HFFc6 (cell line): ENCODE data around the gene KRTAP26-1. TPM values are rescaled to one million over a fixed set of nuclear protein-coding genes. Genes with fewer than 3 reads are reported as not detected.

Experiments used
- DNase-seq: peaks from one replicate; pipeline ENCODE4 v3.0.0-alpha.2; 2018
- H3K27ac Mint-ChIP-seq: 2 replicates; pipeline ENCODE4 v1.8.0; 2020; ENCODE audit warnings: mild to moderate bottlenecking, mixed read lengths
- H3K27me3 Mint-ChIP-seq: 2 replicates; pipeline ENCODE4 v1.8.0; 2021; ENCODE audit warnings: mild to moderate bottlenecking, moderate library complexity, mixed read lengths; ENCODE audit not compliant: insufficient read depth
- H3K36me3 Mint-ChIP-seq: 2 replicates; pipeline ENCODE4 v1.8.0; 2021; ENCODE audit warnings: low read depth, mixed read lengths
- H3K4me1 Mint-ChIP-seq: 2 replicates; pipeline ENCODE4 v1.8.0; 2020; ENCODE audit warnings: low read depth, mixed read lengths
- H3K4me3 Mint-ChIP-seq: 2 replicates; pipeline ENCODE4 v1.8.0; 2020; ENCODE audit warnings: mild to moderate bottlenecking, moderate library complexity, mixed read lengths
- H3K9me3 Mint-ChIP-seq: 2 replicates; pipeline ENCODE4 v1.8.0; 2020; ENCODE audit warnings: mild to moderate bottlenecking, mixed read lengths
- total RNA-seq, 6 experiments: library from RNA; stranded (reverse); fragmentation: NEBNext Ultra II Directional; extraction: Animal tissue kit (Norgen Biotek cat#: 25700); gene quantifications; 2 replicates in 1 of 6; 3 replicates in 5 of 6; pipeline ENCODE4 v1.2.3, GENCODE V29; 2021
- TF ChIP-seq, protein P1 (sequence below): fragments of 200-600 bp; sonication (generic); IDR thresholded peaks from 2 replicates; pipeline ENCODE4 v1.5.0; 2021; ENCODE audit warnings: antibody characterized with exemption, mild to moderate bottlenecking

Gene KRTAP26-1
- total RNA-seq, 6 experiments from 2014 or later, result not detected

DNA sequence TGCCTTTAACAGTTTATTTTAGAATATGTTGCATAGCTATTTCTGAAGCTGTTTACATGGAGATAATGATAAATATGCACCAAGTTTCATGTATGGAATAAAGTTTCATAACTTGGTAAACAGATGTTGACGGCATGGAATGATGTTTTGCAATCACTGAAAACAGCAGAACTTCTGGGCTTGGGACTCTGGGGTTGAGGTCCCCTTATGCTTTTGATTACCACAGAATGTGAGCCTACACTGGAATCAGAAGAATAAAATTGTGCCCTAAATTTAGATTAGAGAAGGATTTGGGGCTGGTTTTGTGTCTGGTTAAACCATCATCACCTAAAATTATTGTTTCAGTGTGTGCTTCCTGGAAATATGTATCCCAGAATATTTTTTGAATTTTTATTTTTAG is 48.5 kb downstream of the KRTAP26-1 start:
- no peak for DNase-seq
- Mint-ChIP-seq H3K4me3 (no peak overlapping the region), H3K36me3 (no peaks in the 10 kb centered on the region), H3K27me3 (no peaks in the 10 kb centered on the region), H3K27ac (no peak overlapping the region), H3K4me1 (no peaks in the 10 kb centered on the region), H3K9me3 (peaks cover 47% of the 10 kb centered on the region)
- TF ChIP-seq, protein P1, sequence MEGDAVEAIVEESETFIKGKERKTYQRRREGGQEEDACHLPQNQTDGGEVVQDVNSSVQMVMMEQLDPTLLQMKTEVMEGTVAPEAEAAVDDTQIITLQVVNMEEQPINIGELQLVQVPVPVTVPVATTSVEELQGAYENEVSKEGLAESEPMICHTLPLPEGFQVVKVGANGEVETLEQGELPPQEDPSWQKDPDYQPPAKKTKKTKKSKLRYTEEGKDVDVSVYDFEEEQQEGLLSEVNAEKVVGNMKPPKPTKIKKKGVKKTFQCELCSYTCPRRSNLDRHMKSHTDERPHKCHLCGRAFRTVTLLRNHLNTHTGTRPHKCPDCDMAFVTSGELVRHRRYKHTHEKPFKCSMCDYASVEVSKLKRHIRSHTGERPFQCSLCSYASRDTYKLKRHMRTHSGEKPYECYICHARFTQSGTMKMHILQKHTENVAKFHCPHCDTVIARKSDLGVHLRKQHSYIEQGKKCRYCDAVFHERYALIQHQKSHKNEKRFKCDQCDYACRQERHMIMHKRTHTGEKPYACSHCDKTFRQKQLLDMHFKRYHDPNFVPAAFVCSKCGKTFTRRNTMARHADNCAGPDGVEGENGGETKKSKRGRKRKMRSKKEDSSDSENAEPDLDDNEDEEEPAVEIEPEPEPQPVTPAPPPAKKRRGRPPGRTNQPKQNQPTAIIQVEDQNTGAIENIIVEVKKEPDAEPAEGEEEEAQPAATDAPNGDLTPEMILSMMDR, result no peak

DNA sequence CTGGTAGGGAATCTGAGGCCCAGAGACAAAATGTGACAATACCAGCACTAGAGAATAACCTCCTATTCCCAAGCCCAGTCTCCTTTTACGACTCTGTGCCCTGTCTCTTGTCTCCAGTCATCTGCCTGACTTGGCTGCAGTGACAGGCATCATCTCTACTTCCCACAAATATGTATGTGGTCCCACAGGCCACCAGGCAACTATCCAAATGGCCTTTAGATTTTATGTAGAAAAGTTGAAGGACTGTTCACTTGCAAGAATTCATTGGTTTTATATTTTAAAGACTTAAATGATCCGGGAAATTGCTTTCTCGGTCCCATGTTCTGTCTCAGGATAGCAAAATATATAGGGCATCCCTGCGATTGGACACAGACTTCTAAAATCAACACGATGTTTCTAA is 49.0 kb downstream of the KRTAP26-1 start:
- TF ChIP-seq, protein P1, result no peak
- no peaks in the 10 kb centered on the region for H3K27me3 Mint-ChIP-seq
- H3K4me3 Mint-ChIP-seq, result no peak overlapping the region
- H3K9me3 Mint-ChIP-seq, result peaks cover 46% of the 10 kb centered on the region
- DNase-seq, result no peak
- H3K27ac Mint-ChIP-seq, result no peak overlapping the region
- no peaks in the 10 kb centered on the region for H3K4me1 Mint-ChIP-seq
- no peaks in the 10 kb centered on the region for H3K36me3 Mint-ChIP-seq

DNA sequence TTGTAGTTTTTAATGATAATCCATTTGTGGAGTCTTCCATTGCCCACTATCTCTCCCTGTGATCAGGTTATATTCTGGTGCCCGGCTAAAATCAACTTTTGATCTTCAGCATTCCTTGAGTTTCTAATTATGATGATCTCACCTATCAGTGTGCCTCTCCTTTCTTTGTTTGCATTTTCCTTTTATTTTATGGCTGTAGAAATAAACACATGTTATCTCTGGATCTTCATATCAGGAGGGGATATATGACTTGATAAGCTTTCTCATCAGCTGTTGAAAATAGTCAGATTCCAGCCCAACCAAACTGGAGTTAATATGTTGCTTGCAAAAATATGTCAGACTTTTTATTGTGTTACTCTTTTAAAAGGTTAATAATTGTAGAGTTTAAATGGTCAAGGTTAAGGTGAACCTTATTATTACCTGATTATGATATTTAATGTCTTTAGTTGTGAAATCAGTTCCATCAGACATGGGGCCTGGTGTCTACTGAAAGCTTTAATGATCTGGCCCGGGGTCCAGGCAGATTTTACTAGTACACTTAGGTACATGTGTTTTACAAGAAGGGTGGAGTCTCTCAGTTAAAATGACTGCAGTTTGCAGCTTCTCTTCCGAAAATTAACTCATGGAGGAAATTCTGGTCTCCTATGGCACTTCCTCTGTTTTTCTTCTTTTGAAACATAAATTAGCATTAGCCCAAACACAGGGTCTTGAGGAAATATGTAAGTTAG is 50.1 kb downstream of the KRTAP26-1 start:
- Mint-ChIP-seq H3K36me3 (no peaks in the 10 kb centered on the region), H3K27ac (no peak overlapping the region), H3K9me3 (peaks cover 42% of the 10 kb centered on the region), H3K4me1 (no peaks in the 10 kb centered on the region), H3K4me3 (no peak overlapping the region), H3K27me3 (no peaks in the 10 kb centered on the region)
- TF ChIP-seq, protein P1, result no peak
- DNase-seq, result no peak

Other genes starting within 250 kb of the KRTAP26-1 start
- gene CLDN17, start 153.5 kb downstream of the KRTAP26-1 start, total RNA-seq, result not detected
- gene CLDN8, start 104.2 kb downstream of the KRTAP26-1 start, total RNA-seq, result not detected
- gene KRTAP24-1, start 37.4 kb downstream of the KRTAP26-1 start, total RNA-seq, result not detected
- not detected for gene KRTAP25-1, start 30.8 kb downstream of the KRTAP26-1 start, total RNA-seq
- gene KRTAP27-1, start 17.4 kb upstream of the KRTAP26-1 start, total RNA-seq, result not detected
- not detected for gene KRTAP23-1, start 28.3 kb upstream of the KRTAP26-1 start, total RNA-seq
- gene KRTAP13-2, start 52.0 kb upstream of the KRTAP26-1 start, total RNA-seq, result not detected
- gene KRTAP13-1, start 75.7 kb upstream of the KRTAP26-1 start, total RNA-seq, result not detected
- not detected for gene KRTAP13-3, start 105.6 kb upstream of the KRTAP26-1 start, total RNA-seq
- not detected for gene KRTAP13-4, start 109.9 kb upstream of the KRTAP26-1 start, total RNA-seq
- gene KRTAP15-1, start 120.0 kb upstream of the KRTAP26-1 start, total RNA-seq, result not detected
- not detected for gene KRTAP19-1, start 160.1 kb upstream of the KRTAP26-1 start, total RNA-seq
- gene KRTAP19-2, start 167.1 kb upstream of the KRTAP26-1 start, total RNA-seq, result not detected
- gene KRTAP19-3, start 171.7 kb upstream of the KRTAP26-1 start, total RNA-seq, result not detected
- not detected for gene KRTAP19-4, start 176.8 kb upstream of the KRTAP26-1 start, total RNA-seq
- not detected for gene KRTAP19-5, start 181.8 kb upstream of the KRTAP26-1 start, total RNA-seq
- not detected for gene KRTAP19-6, start 221.5 kb upstream of the KRTAP26-1 start, total RNA-seq
- gene KRTAP19-7, start 241.0 kb upstream of the KRTAP26-1 start, total RNA-seq, result not detected